Measurements from ENCODE around the gene LVRN.
"Not testable (repeated sequence)": the region's sequence is repeated elsewhere in the genome, so short reads cannot be mapped to it uniquely, and the experiment has no call there.

The LVRN gene, protein sequence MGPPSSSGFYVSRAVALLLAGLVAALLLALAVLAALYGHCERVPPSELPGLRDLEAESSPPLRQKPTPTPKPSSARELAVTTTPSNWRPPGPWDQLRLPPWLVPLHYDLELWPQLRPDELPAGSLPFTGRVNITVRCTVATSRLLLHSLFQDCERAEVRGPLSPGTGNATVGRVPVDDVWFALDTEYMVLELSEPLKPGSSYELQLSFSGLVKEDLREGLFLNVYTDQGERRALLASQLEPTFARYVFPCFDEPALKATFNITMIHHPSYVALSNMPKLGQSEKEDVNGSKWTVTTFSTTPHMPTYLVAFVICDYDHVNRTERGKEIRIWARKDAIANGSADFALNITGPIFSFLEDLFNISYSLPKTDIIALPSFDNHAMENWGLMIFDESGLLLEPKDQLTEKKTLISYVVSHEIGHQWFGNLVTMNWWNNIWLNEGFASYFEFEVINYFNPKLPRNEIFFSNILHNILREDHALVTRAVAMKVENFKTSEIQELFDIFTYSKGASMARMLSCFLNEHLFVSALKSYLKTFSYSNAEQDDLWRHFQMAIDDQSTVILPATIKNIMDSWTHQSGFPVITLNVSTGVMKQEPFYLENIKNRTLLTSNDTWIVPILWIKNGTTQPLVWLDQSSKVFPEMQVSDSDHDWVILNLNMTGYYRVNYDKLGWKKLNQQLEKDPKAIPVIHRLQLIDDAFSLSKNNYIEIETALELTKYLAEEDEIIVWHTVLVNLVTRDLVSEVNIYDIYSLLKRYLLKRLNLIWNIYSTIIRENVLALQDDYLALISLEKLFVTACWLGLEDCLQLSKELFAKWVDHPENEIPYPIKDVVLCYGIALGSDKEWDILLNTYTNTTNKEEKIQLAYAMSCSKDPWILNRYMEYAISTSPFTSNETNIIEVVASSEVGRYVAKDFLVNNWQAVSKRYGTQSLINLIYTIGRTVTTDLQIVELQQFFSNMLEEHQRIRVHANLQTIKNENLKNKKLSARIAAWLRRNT

DNA sequence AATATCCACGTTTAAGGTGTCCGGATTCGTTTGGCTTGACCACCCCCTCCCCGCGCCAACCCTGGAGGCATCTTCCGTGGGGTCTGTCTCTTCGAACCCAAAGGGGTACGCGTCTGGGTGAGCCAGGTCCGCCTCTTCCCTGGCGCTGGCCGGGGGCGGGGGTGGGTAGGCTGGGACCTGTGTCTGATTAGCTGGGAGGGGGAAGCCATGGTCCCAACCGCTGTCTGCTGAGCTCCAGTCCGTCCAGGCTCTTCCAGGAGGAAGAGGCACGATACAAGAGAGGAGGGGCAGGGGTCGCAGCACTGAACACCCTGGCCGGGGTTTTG, at the start of gene LVRN:
Gene LVRN (plus strand): TSS at position 237 of the 326 bp plus-strand sequence. CDS start 143 bp downstream, outside the sequence.
- DNase-seq, result no peak

DNA sequence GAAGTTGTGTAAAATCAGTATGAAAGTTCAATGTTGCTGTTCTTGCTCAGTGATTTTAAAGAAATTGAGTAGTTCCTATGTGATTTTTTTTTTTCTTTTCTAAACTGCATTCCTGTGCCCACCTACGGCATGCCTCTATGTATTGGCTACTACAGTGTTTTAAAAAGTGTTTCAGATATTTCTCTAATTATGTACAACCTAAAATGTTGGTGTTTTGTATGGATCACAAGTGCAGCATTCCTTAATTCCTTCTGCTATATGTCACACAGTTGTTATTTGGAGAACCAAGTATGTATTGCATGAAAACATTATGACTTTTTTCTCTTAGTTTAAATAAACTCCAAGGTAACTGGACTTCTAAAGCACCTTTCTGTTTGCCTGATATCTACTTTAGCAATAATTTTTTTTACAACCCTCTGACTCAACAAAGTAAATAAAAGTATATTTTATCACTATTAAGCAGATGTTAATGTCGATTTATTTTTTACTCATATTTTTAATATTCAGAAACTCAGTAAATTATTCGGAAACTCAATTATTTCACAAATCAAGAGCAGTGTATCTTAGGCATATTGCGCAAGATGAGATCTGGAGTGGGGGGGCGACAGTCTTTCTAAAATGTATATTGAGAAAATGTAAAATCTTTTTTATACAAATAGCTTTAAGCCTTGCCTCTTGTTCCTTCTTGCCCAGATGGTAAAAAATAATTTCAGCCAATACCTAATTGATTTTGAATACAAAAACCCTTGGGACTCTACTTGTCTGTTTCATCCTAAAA, 48.5 kb upstream of the LVRN start:
- not testable (repeated sequence) for DNase-seq

DNA sequence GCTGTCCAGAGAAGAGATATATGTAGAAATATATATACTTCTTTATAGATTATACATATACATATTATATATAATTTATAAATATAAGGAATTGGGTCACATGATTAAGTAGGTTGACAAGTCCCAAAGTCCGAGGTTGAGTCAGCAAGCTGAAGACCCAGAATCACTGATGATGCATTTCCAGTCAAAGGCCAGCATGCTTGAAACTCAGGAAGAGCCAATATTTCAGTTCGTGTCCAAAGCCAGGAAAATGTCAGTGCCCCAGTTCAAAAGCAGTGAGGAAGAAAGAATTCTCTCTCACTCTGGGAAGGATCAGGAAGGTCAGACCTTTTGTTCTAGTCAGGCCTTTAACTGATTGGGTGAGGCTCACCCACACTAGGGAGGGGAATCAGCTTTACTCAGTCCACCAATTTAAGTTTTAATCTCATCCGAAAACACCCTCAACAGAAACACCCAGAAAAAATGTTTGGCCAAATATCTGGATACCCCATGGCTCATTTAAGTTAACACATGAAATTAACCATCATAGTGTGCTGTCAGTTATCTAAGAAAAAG, 42.0 kb upstream of the LVRN start:
- no peak for DNase-seq

DNA sequence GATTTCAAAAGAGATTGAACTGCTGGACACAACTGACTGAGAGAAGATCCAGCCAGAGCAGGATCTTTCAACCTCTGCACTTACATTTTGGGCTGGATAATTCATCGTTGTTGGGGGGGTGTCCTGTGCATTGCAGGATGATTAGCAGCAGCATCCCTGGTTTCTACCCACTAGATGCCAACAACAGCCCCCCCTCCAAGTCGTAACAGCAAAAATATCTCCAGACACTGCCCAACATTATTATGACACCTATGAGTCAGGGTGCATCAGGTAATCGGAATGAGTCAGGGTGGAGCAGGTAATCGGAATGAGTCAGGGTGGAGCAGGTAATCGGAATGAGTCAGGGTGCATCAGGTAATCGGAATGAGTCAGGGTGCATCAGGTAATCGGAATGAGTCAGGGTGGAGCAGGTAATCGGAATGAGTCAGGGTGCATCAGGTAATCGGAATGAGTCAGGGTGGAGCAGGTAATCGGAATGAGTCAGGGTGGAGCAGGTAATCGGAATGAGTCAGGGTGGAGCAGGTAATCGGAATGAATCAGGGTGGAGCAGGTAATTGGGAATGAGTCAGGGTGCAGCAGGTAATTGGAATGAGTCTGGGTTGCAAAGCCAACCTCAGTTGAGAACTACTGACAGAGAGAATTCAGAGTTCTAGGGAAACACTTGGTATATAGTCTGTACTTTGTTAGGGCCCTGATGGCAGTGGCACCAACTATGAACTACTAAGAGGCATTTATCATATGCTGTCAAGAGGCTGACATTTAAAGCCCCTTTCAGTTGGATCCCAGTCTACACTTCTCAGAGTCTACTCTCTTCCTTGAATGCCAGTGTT, 33.5 kb upstream of the LVRN start:
- not testable (repeated sequence) for DNase-seq

DNA sequence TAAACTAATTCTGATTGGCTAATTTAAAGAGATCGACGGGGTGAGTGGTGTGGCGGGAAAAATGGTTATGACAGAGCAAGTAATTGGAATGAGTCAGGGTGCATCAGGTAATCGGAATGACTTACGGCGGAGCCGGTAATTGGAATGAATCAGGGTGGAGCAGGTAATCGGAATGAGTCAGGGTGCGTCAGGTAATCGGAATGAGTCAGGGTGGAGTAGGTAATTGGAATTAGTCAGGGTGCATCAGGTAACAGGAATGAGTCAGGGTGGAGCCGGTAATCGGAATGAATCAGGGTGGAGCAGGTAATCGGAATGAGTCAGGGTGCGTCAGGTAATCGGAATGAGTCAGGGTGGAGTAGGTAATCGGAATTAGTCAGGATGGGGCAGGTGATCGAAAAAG, 32.1 kb upstream of the LVRN start:
- not testable (repeated sequence) for DNase-seq

DNA sequence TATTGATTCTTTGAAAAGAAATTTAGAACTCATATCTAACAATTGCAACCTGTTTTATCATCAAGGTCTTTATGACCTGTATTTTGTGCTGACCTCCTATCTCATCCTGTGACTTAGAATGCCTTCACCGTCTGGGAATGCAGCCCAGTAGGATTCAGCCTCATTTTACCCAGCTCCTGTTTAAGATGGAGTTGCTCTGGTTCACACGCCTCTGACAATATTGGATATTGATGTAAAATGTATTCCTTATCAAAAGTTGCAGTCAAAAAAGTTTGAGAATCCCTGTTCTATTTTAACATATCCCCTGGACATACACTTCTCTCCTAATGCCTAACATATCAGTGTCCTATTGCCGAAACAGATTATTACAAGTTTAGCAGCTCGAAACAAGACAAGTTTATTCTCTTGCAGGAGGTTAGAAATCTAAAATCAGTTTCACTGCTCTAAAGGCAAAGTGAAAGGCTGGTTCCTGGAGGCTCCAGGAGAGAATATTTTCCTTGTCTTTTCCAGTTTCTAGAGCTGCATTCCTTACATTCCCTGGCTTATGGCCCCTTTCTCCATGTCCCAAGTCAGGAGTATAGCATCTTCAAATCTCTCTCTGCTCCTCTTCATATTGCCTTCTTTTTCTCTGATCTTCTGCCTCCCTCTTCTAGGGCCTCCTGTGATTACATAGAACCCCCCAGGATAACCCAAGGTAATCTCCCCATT, 31.5 kb upstream of the LVRN start:
- no peak for DNase-seq

DNA sequence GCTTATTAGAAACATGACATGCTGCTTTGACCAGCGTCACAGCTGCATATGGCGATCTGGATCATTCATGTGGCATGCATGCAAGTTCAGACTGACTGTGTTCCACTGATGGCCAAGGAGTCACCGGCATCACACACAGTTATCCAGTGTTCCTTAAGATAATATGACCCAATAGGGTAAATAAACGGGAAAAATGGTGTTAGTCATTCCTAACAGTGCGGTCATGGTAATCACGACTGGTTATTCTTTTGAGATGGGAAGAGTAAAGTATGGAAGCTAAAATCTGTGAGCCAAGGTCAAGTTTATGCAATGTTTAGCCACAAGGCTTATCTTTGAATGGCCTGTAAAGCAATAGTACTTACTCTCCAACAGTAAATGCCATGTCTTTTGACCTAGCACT, 29.3 kb upstream of the LVRN start:
- no peak for DNase-seq

DNA sequence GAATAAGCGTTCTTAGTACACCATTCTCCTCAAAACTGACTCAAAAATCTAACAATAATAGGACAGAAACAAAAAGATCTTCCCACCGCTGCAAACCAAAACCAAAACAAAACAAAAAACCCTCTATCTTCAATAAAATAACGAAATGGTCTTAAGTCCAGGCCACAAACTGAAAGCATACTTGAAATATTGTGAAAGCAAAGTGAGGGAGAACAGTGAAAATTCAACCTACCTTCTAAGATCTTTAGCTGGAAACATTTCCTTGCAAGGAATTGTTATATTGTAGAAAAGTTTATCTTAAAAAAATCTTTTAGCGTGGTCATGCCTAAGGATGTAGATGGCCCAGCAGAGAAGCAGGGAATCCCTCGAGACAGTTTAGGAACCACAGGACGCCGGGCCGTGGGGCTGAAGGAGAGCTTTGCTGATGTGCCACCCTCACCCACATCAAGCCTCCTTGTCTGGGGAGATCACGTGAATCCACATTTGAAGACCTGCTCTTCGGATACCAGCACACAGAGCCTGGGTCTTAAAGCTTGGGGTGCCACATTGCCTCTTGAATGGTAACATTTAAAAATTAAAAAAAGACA, 27.8 kb upstream of the LVRN start:
- no peak for DNase-seq

DNA sequence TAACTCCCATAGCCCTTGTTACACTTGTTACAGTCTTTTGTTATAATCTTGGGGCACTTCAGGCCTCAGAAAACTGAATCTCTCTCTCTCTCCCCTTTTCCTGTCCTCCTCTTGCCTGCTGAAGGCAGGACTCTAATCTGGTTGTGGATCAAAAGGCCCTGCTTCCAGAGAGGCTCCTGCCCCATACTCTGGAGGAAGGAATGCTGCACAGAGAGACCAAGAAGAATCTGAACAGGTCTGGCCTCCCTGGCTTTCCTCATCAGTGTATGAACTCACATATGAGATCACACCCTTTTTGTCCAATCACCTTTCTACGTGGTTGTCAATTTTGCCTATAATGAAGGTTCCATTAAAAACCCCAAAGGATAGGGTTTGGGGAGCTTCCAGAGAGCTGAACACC, 26.2 kb upstream of the LVRN start:
- no peak for DNase-seq

DNA sequence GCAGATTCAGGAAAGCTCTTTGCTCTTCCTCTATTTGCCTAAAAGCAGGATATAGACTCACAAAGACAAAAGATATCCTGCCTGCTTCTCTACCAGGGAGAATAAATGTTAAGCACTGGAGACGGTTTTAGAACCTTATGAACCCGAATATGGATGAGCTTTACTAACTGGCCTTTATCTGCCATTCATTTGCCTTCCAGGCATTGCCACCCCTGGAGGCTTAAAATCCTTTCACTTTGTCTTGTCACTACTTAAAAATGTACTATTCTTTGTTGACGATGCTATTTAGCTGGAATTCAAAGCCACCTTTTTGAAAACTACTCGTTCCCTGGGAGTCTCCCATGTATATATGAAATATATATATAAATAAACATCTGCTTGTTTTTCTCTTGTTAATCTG, 23.2 kb upstream of the LVRN start:
- DNase-seq, result no peak

DNA sequence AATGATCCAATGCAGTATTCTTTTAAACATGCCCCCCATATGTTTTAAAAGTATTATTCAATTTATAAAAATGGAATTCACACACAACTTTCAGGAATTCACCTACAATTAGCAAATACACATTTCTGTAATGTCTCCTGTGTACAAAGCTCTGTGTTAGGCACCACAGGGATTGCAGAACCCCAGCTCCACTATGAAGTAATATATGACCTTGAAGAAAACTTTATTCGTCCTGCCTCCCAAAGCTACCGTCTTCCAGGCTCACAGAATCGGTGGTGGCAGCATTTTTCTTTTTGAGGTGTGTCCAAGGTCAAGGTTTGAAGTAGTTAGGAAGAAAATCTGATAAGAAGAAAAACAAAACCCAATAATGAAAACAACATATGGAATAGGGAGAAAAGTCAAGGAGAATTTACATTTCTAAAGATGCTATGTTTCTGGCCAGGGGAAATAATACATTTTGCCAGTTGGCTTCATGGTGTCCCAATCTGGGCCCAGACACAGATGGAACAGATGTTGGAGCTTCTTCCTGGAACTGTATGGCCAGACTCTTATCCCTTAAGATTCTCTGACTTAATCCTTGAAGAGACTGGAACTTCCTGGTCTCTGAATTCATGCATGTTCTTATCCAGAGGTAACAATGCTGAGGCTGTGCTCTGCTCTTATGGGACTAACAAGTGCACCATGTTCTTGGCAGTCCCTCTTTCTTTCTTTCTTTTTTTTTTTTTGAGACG, 22.0 kb upstream of the LVRN start:
- DNase-seq, result no peak

DNA sequence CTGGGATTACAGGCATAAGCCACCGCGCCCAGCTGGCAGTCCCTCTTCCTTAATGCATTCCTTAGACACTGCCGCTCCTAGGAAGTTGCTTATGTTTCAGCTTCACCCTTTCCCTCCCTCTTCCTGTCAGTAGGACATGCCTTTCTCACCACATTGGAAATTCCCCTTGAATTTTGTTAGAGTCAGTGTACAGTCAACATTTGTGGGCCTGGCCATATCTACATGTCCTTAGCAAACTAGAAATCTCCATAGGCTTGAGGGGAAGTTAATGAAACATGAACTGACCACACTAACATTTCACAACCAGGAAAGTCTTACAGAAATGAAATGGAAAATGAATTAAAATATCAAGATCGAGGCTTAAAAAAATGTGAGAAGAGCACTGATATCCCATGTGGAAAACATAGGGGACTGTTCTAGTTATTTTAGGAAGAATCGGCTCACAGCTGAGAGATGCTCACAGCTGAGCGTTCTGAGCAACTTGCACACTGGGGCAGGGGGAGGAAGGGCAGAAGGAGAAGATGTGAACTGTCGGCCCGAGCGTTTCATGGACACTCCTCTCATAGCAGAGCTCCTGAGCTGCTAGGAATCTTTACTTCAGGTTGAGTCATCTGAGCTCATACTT, 21.1 kb upstream of the LVRN start:
- DNase-seq, result no peak

DNA sequence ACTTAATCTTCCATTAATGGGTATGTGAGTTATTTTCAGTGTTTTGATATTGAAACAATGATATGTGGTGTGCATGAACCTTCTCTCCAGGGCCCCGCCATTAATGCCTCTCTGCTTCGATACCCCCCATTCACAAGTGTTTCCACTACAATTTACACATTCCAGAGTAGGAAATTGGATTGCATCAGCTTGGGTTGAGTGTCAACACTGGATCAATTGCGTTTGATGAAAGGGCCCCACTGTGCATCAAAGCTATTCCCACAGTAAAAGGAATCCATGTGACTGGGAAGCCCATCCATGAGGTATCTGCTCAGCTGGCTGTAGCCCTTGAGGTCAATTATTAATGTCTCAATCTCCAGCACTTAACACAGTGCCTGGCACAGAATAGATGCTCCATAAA, 17.8 kb upstream of the LVRN start:
- DNase-seq, result no peak

DNA sequence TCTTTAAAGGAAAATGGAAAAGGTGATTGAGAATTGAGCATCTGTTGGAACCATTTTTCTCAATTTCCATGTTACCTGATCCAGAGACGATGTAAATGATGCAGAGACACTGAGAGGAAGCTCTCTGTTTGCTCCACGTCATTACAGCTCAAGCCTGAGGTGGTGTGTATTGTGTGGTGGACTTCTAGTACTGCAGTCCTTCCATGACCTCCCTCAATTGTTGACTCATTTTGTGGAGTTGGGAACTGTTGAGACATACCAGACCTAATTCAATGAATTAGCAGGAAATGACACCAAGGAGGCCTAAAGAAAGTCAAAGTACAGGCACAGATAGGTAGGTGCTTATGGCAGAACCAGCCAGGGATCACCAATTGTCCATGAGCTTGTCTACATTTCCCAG, 15.6 kb upstream of the LVRN start:
- DNase-seq, result no peak

DNA sequence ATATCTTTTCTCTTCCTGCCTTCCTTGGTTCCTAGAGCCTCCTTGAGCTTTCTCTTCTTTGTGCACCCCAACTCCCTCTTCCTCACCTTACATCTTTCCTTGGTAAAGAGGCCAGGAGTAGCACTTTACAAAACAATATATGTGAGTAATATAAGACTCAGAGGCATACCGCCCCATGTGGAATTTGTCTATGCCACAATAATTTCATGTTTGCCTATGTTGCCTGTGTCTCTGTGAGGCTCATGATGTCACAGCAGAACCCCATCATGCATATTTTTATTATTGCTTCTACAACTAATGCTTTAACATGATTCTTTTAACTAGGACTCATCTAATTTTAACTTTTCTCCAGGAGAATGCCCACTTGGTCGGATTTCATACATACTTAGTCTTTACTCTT, 15.0 kb upstream of the LVRN start:
- DNase-seq, result no peak

DNA sequence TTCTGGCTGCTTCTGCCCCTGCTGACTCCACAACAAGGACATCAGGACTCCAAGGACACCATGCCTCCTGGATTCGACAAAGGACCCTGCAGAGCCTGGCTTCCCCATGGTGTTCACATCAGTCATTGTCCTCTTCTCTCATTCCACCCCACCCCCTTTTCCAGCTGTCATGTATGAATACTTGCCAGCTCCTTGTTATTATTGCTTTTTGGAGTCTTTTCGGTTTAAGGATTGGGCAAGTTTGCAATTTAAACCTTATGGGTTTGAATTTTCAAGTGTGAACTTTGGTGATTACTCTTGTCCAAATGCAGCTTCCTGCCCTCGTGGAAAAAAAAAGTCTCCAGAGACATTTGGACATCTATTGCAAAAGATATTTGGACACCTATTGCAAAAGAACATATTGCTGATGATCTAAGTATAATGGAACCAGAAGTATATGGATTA, 14.2 kb upstream of the LVRN start:
- no peak for DNase-seq

DNA sequence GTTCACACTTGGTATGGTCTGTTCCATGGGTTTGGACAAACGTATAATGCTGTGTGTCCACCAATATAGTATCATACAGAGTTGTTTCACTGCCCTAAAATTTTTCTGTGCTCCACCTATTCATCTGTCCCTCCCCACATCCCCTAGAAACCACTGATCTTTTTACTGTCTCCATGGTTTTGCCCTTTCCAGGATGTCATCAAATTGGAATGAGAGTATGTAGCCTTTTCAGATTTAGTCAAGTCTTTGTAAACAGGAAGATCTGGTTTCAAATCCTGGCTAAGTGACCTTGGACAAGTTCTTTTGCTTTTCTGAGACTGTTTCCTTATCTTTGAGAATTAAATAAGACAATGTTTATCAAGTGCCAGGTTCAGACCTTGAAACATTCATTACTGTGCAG, 13.2 kb upstream of the LVRN start:
- no peak for DNase-seq

DNA sequence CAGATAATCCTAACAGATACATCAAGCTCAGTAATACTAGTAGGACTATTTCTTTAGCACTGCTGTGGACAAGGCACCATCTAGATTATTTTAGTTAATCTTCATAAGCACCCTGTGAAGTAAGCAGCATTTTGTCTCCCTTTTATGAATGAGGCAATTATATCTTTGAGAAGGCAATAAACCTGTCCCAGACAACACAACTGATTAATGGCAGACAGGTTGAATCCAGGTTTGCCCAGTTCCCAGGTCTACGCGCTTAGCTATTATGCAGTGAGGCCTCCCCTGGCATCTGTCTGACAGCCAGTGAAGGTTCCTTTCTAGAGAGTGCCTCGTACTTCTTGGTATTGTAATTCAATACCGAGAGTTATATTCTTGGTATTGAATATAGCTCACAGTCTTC, 9.7 kb upstream of the LVRN start:
- no peak for DNase-seq

DNA sequence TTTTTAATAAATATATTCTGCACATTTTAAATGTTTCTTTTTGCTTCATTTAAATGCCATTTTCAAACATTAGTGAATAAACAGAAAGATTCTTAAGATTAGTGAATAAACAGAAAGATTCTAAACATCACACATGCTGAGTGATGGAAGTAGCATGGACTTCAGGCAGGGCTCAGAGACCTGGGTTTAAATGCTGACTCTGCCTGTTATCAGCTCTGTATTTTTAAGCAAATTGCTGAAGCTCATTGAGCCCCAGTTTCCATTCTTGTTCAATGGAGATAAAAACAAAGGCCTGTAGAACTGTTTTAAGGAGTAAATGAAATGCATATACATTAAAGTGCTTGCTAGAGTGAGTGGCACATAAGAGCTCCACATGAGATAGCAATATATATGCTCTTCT, 8.1 kb upstream of the LVRN start:
- DNase-seq, result no peak

DNA sequence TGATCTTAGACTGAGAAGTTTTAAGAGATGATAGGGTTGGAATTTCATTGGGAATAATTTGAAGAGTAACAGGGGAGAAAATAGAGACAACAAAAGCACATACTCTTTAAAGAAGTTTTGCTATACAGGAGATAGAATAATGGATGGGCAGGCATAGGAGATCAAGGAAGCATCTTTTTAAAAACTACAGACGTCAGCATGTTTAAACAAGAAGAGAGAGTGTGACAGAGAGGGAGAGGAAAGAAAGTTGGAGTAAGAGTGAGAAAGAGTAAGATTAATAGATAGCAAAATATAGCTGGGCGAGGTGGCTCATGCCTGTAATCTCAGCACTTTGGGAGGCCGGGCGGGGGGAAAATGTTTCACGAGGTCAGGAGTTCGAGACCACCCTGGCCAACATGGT, 5.3 kb upstream of the LVRN start:
- no peak for DNase-seq

Measured in activated CD4-positive, alpha-beta T cell treated with anti-CD3 and anti-CD28 coated beads for 48 hours (primary cell).